HEK293 (cell line): ENCODE measurements around the gene ECHDC1.
A peak's percentile ranks its signal among the peaks of the same experiment; 100 is the strongest.

Experiments
- CTCF ChIA-PET: fragments of 350-600 bp; formaldehyde crosslinking; extraction: SDS; loops from one replicate; lab custom pipeline; 2021; ENCODE audit warnings: antibody characterized with exemption; lab: Yijun Ruan, JAX
- POLR2A ChIA-PET: fragments of 300-600 bp; formaldehyde crosslinking; extraction: SDS; loops from one replicate; lab custom pipeline; 2020; ENCODE audit warnings: antibody characterized with exemption, inconsistent platforms; lab: Yijun Ruan, JAX
- H3K27ac ChIP-seq: fragments of 200-500 bp; sonication (Bioruptor generic); 2 replicates; pipeline ENCODE4 v1.5.1; 2014; ENCODE audit warnings: low read depth, low read length, control low read depth, inconsistent platforms; ENCODE audit errors: extremely low read depth
- H3K36me3 ChIP-seq, 2 experiments: fragments of 200-500 bp in 1 of 2; sonication (Bioruptor generic) in 1 of 2; 1 replicate in 1 of 2; 2 replicates in 1 of 2; pipeline ENCODE4 v1.5.1; 2014 to 2017; ENCODE audit warnings: inconsistent platforms in 2 of 2, low read length in 2 of 2; ENCODE audit not compliant: control insufficient read depth in 2 of 2, insufficient read depth in 1 of 2
- H3K4me1 ChIP-seq: fragments of 200-500 bp; sonication (Bioruptor generic); 2 replicates; pipeline ENCODE4 v1.5.1; 2014; ENCODE audit warnings: mild to moderate bottlenecking, low read length, inconsistent platforms; ENCODE audit not compliant: control insufficient read depth, insufficient read depth
- H3K4me3 ChIP-seq: 2 replicates; pipeline ENCODE4 v1.5.1; 2011; ENCODE audit warnings: low read depth, mild to moderate bottlenecking, control low read depth, low read length, moderate library complexity
- H3K9me3 ChIP-seq: fragments of 200-500 bp; sonication (Bioruptor generic); 2 replicates; pipeline ENCODE4 v1.5.1; 2014; ENCODE audit warnings: low read depth, low read length, inconsistent platforms; ENCODE audit not compliant: control insufficient read depth, insufficient read depth
- ATF2 ChIP-seq: fragments of 450-650 bp; formaldehyde crosslinking; IDR thresholded peaks from 2 replicates; pipeline ENCODE4 v1.5.1; 2016; ENCODE audit warnings: missing biosample characterization, missing genetic modification characterization, low read depth
- FEZF1 ChIP-seq: fragments of 450-650 bp; formaldehyde crosslinking; IDR thresholded peaks from 2 replicates; pipeline ENCODE4 v1.5.1; 2016; ENCODE audit warnings: missing biosample characterization, missing genetic modification characterization
- GLI2 ChIP-seq: fragments of 450-650 bp; formaldehyde crosslinking; IDR thresholded peaks from 2 replicates; pipeline ENCODE4; 2017; ENCODE audit warnings: missing biosample characterization, missing genetic modification characterization, low read depth, borderline replicate concordance
- MYNN ChIP-seq: fragments of 450-650 bp; formaldehyde crosslinking; IDR thresholded peaks from 2 replicates; pipeline ENCODE4 v1.5.1; 2016; ENCODE audit warnings: missing biosample characterization, missing genetic modification characterization, borderline replicate concordance
- ZFP37 ChIP-seq: fragments of 450-650 bp; formaldehyde crosslinking; IDR thresholded peaks from 2 replicates; pipeline ENCODE4 v1.5.1; 2016; ENCODE audit warnings: missing biosample characterization, missing genetic modification characterization
- ZNF184 ChIP-seq: fragments of 450-650 bp; IDR thresholded peaks from 2 replicates; pipeline ENCODE4 v1.5.1; 2018; ENCODE audit warnings: missing biosample characterization, mild to moderate bottlenecking, missing genetic modification characterization
- ZNF214 ChIP-seq: fragments of 450-650 bp; formaldehyde crosslinking; IDR thresholded peaks from 2 replicates; pipeline ENCODE4 v1.5.1; 2017; ENCODE audit warnings: missing biosample characterization, mild to moderate bottlenecking, missing genetic modification characterization, borderline replicate concordance
- ZNF302 ChIP-seq: fragments of 450-650 bp; formaldehyde crosslinking; IDR thresholded peaks from 2 replicates; pipeline ENCODE4 v1.5.1; 2016; ENCODE audit warnings: missing biosample characterization, missing genetic modification characterization, low read depth
- ZNF311 ChIP-seq: fragments of 450-650 bp; formaldehyde crosslinking; IDR thresholded peaks from 2 replicates; pipeline ENCODE4 v1.5.1; 2017; ENCODE audit warnings: missing biosample characterization, missing genetic modification characterization, borderline replicate concordance
- ZNF366 ChIP-seq: fragments of 450-650 bp; formaldehyde crosslinking; conservative IDR thresholded peaks from 2 replicates; pipeline ENCODE4 v1.5.1; 2016; ENCODE audit warnings: missing biosample characterization, missing genetic modification characterization
- ZNF48 ChIP-seq: fragments of 450-650 bp; formaldehyde crosslinking; IDR thresholded peaks from 2 replicates; pipeline ENCODE4 v1.5.1; 2016; ENCODE audit warnings: missing biosample characterization, missing genetic modification characterization
- ZNF521 ChIP-seq: fragments of 450-650 bp; formaldehyde crosslinking; IDR thresholded peaks from 2 replicates; pipeline ENCODE4 v1.5.1; 2017; ENCODE audit warnings: missing biosample characterization, mild to moderate bottlenecking, missing genetic modification characterization
- ZNF544 ChIP-seq: fragments of 450-650 bp; formaldehyde crosslinking; IDR thresholded peaks from 2 replicates; pipeline ENCODE4 v1.5.0; 2017; ENCODE audit warnings: missing biosample characterization, missing genetic modification characterization
- ZNF555 ChIP-seq: fragments of 450-650 bp; formaldehyde crosslinking; conservative IDR thresholded peaks from 2 replicates; pipeline ENCODE4 v1.5.1; 2017; ENCODE audit warnings: missing biosample characterization, mild to moderate bottlenecking, missing genetic modification characterization, inconsistent platforms
- ZNF558 ChIP-seq: fragments of 450-650 bp; formaldehyde crosslinking; IDR thresholded peaks from 2 replicates; pipeline ENCODE4 v1.5.1; 2016; ENCODE audit warnings: missing biosample characterization, missing genetic modification characterization
- ZNF626 ChIP-seq: fragments of 450-650 bp; sonication (Bioruptor Pico); formaldehyde crosslinking; IDR thresholded peaks from 2 replicates; pipeline ENCODE4 v1.5.1; 2018; ENCODE audit warnings: missing biosample characterization, missing genetic modification characterization, inconsistent platforms
- ZNF704 ChIP-seq: fragments of 450-650 bp; formaldehyde crosslinking; IDR thresholded peaks from 2 replicates; pipeline ENCODE4 v1.5.1; 2016; ENCODE audit warnings: missing biosample characterization, missing genetic modification characterization
- ZNF707 ChIP-seq: fragments of 450-650 bp; formaldehyde crosslinking; IDR thresholded peaks from 2 replicates; pipeline ENCODE4 v1.5.1; 2016; ENCODE audit warnings: missing biosample characterization, missing genetic modification characterization
- ZNF777 ChIP-seq: fragments of 450-650 bp; formaldehyde crosslinking; IDR thresholded peaks from 2 replicates; pipeline ENCODE4 v1.5.1; 2017; ENCODE audit warnings: missing biosample characterization, missing genetic modification characterization, borderline replicate concordance
- TF ChIP-seq, protein P1 (sequence below): fragments of 450-650 bp; formaldehyde crosslinking; IDR thresholded peaks from 2 replicates; pipeline ENCODE4 v1.5.1; 2016; ENCODE audit warnings: missing biosample characterization, missing genetic modification characterization

The ECHDC1 gene

GRCh38 chr6:127299522-127300240 lies 43.7 kb downstream of the ECHDC1 start:
- Histone ChIP-seq H3K27ac (no peak overlapping the region), H3K4me3 (no peak overlapping the region), H3K36me3 (peaks cover 16 to 31% of the 10 kb centered on the region in 2 experiments; a peak in 2 of 3 replicates), H3K4me1 (no peaks in the 10 kb centered on the region), H3K9me3 (no peaks in the 10 kb centered on the region)
- CTCF ChIA-PET = interaction anchor here (0.6 to 5.5 kb wide), 9 partner anchors 9 to 1478 kb away, joined by 4 to 28 read pairs (median 4); no protein-coding TSS in a partner anchor
- no peak for TF ChIP-seq ZNF48 (tag by site-specific recombination)
- no peak for TF ChIP-seq MYNN (tag by site-specific recombination)
- no peak for TF ChIP-seq ZFP37 (tag by site-specific recombination)
- TF ChIP-seq, protein P1, sequence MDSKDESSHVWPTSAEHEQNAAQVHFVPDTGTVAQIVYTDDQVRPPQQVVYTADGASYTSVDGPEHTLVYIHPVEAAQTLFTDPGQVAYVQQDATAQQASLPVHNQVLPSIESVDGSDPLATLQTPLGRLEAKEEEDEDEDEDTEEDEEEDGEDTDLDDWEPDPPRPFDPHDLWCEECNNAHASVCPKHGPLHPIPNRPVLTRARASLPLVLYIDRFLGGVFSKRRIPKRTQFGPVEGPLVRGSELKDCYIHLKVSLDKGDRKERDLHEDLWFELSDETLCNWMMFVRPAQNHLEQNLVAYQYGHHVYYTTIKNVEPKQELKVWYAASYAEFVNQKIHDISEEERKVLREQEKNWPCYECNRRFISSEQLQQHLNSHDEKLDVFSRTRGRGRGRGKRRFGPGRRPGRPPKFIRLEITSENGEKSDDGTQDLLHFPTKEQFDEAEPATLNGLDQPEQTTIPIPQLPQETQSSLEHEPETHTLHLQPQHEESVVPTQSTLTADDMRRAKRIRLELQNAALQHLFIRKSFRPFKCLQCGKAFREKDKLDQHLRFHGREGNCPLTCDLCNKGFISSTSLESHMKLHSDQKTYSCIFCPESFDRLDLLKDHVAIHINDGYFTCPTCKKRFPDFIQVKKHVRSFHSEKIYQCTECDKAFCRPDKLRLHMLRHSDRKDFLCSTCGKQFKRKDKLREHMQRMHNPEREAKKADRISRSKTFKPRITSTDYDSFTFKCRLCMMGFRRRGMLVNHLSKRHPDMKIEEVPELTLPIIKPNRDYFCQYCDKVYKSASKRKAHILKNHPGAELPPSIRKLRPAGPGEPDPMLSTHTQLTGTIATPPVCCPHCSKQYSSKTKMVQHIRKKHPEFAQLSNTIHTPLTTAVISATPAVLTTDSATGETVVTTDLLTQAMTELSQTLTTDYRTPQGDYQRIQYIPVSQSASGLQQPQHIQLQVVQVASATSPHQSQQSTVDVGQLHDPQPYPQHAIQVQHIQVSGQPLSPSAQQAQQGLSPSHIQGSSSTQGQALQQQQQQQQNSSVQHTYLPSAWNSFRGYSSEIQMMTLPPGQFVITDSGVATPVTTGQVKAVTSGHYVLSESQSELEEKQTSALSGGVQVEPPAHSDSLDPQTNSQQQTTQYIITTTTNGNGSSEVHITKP = no peak
- TF ChIP-seq ZNF544 = no peak
- no peak for TF ChIP-seq FEZF1 (tag by site-specific recombination)
- no peak for TF ChIP-seq ZNF214
- TF ChIP-seq ZNF521 = no peak
- TF ChIP-seq ZNF302 = no peak
- TF ChIP-seq ZNF366 (tag by site-specific recombination) = no peak
- TF ChIP-seq ZNF311 (tag by site-specific recombination) = no peak
- no peak for TF ChIP-seq GLI2
- TF ChIP-seq ZNF558 (tag by site-specific recombination) = no peak
- no peak for TF ChIP-seq ZNF626
- TF ChIP-seq ZNF707 (tag by site-specific recombination) = no peak
- TF ChIP-seq ZNF555 (tag by site-specific recombination) = no peak
- no peak for TF ChIP-seq ZNF184 (tag by site-specific recombination)
- TF ChIP-seq ZNF777 (tag by site-specific recombination) = no peak
- POLR2A ChIA-PET = interaction anchor here (0.7 to 1.1 kb wide), 2 partner anchors 22 to 121 kb away, joined by 3 read pairs; no protein-coding TSS in a partner anchor

DNA sequence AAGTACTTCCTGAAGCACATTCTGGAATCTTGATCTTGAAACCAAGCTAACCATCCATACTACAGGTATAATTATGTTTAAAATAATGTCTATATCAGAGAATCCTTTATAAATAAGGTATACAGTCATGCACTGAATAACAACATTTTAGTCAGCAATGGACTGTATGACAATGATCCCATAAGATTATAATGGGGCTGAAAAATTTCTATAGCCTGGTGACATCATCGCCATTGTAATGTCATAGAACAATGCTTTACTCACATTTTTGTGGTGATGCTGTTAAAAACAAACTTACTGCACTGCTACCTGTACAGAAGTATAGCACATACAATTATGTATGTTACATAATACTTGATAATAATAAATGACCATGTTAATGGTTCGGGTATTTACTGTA lies 44.9 kb downstream of the ECHDC1 start:
- H3K27ac ChIP-seq = no peak overlapping the region
- no peak overlapping the region for H3K4me3 ChIP-seq
- H3K36me3 ChIP-seq = peaks cover 16 to 29% of the 10 kb centered on the region in 2 experiments
- POLR2A ChIA-PET = no interaction called here
- H3K4me1 ChIP-seq = no peaks in the 10 kb centered on the region
- H3K9me3 ChIP-seq = no peaks in the 10 kb centered on the region
- TF ChIP-seq ATF2 (peak; percentile 53; the same call in 1 of the 2 replicates), ZNF704 (tag by site-specific recombination) (no peak)
- CTCF ChIA-PET = interaction anchor here (1.2 to 5.5 kb wide), 2 partner anchors 14 to 241 kb away, joined by 4 to 28 read pairs; no protein-coding TSS in a partner anchor
